T-helper 1 cell treated with Interleukin-12 subunit alpha and Interleukin-12 subunit beta and Interleukin-4 antibody, amounts not matched to agents 30 μg/mL and 1 μg/mL, for 36 hours (primary cell): Measurements from ENCODE around the gene KCNC4.

Experiments used
- H3K27ac Mint-ChIP-seq: one replicate; pipeline ENCODE4 v1.8.0; 2021; ENCODE audit warnings: mild to moderate bottlenecking, mixed read lengths
- H3K27me3 Mint-ChIP-seq: one replicate; pipeline ENCODE4 v1.8.0; 2021; ENCODE audit warnings: low read depth, mixed read lengths
- H3K36me3 Mint-ChIP-seq: one replicate; pipeline ENCODE4 v1.8.0; 2021; ENCODE audit warnings: low read depth, mixed read lengths
- H3K4me1 Mint-ChIP-seq: one replicate; pipeline ENCODE4 v1.8.0; 2021; ENCODE audit warnings: low read depth, mixed read lengths
- H3K4me3 Mint-ChIP-seq: one replicate; pipeline ENCODE4 v1.8.0; 2021; ENCODE audit warnings: mild to moderate bottlenecking, moderate library complexity, mixed read lengths
- H3K9me3 Mint-ChIP-seq: one replicate; pipeline ENCODE4 v1.8.0; 2021; ENCODE audit warnings: mixed read lengths

The KCNC4 gene

GRCh38 chr1:110213143-110213540 lies 3.0 kb downstream of the KCNC4 start:
- H3K27ac Mint-ChIP-seq, result no peak overlapping the region
- peaks cover 21% of the 10 kb centered on the region for H3K4me1 Mint-ChIP-seq

GRCh38 chr1:110214454-110215404 lies 4.6 kb downstream of the KCNC4 start:
- no peak overlapping the region for H3K4me3 Mint-ChIP-seq
- peaks cover 10% of the 10 kb centered on the region for H3K4me1 Mint-ChIP-seq
- H3K27ac Mint-ChIP-seq, result no peak overlapping the region
- peaks cover 15% of the 10 kb centered on the region for H3K27me3 Mint-ChIP-seq
- H3K36me3 Mint-ChIP-seq, result no peaks in the 10 kb centered on the region
- no peaks in the 10 kb centered on the region for H3K9me3 Mint-ChIP-seq

More at GRCh38 chr1:110213143-110213540, 3.0 kb downstream of the KCNC4 start:
- Mint-ChIP-seq H3K27me3 (peaks cover 15% of the 10 kb centered on the region), H3K4me3 (no peak overlapping the region), H3K36me3 (no peaks in the 10 kb centered on the region), H3K9me3 (no peaks in the 10 kb centered on the region)

GRCh38 chr1:110215621-110216515 lies 5.8 kb downstream of the KCNC4 start:
- Mint-ChIP-seq H3K9me3 (no peaks in the 10 kb centered on the region), H3K4me3 (no peak overlapping the region)

GRCh38 chr1:110216844-110217444 lies 6.8 kb downstream of the KCNC4 start:
- Mint-ChIP-seq H3K9me3 (no peaks in the 10 kb centered on the region), H3K36me3 (no peaks in the 10 kb centered on the region), H3K27ac (no peak overlapping the region), H3K4me1 (peaks cover 7% of the 10 kb centered on the region), H3K4me3 (no peak overlapping the region), H3K27me3 (peaks cover 9% of the 10 kb centered on the region)

More at GRCh38 chr1:110215621-110216515, 5.8 kb downstream of the KCNC4 start:
- H3K27ac Mint-ChIP-seq, result no peak overlapping the region
- peaks cover 15% of the 10 kb centered on the region for H3K27me3 Mint-ChIP-seq
- H3K36me3 Mint-ChIP-seq, result no peaks in the 10 kb centered on the region
- peaks cover 9% of the 10 kb centered on the region for H3K4me1 Mint-ChIP-seq

GRCh38 chr1:110218137-110218536 lies 8.0 kb downstream of the KCNC4 start:
- Mint-ChIP-seq H3K4me3 (no peak overlapping the region), H3K36me3 (no peaks in the 10 kb centered on the region), H3K27ac (no peak overlapping the region), H3K4me1 (peaks cover 2% of the 10 kb centered on the region), H3K27me3 (peaks cover 2% of the 10 kb centered on the region), H3K9me3 (no peaks in the 10 kb centered on the region)

- Mint-ChIP-seq H3K4me1 (no peaks in the 10 kb centered on the region), H3K27ac (no peak overlapping the region), H3K4me3 (no peak overlapping the region), H3K9me3 (no peaks in the 10 kb centered on the region), H3K36me3 (no peaks in the 10 kb centered on the region), H3K27me3 (no peaks in the 10 kb centered on the region)
Observed at GRCh38 chr1:110218739-110219138, 8.6 kb downstream of the KCNC4 start.

GRCh38 chr1:110220324-110220723 lies 10.2 kb downstream of the KCNC4 start:
- Mint-ChIP-seq H3K27me3 (no peaks in the 10 kb centered on the region), H3K36me3 (no peaks in the 10 kb centered on the region), H3K4me3 (no peak overlapping the region), H3K9me3 (no peaks in the 10 kb centered on the region), H3K4me1 (no peaks in the 10 kb centered on the region), H3K27ac (no peak overlapping the region)

- H3K9me3 Mint-ChIP-seq, result no peaks in the 10 kb centered on the region
- H3K4me3 Mint-ChIP-seq, result no peak overlapping the region
- H3K4me1 Mint-ChIP-seq, result no peaks in the 10 kb centered on the region
- no peaks in the 10 kb centered on the region for H3K27me3 Mint-ChIP-seq
- H3K27ac Mint-ChIP-seq, result no peak overlapping the region
- H3K36me3 Mint-ChIP-seq, result no peaks in the 10 kb centered on the region
Observed at GRCh38 chr1:110221119-110221518, 11.0 kb downstream of the KCNC4 start.

GRCh38 chr1:110223127-110223526 lies 13.0 kb downstream of the KCNC4 start:
- Mint-ChIP-seq H3K27ac (no peak overlapping the region), H3K4me3 (no peak overlapping the region), H3K9me3 (no peaks in the 10 kb centered on the region), H3K27me3 (no peaks in the 10 kb centered on the region), H3K36me3 (no peaks in the 10 kb centered on the region), H3K4me1 (no peaks in the 10 kb centered on the region)

GRCh38 chr1:110223581-110223980 lies 13.5 kb downstream of the KCNC4 start:
- no peaks in the 10 kb centered on the region for H3K27me3 Mint-ChIP-seq
- H3K4me1 Mint-ChIP-seq, result no peaks in the 10 kb centered on the region
- no peak overlapping the region for H3K27ac Mint-ChIP-seq
- no peak overlapping the region for H3K4me3 Mint-ChIP-seq
- no peaks in the 10 kb centered on the region for H3K36me3 Mint-ChIP-seq
- H3K9me3 Mint-ChIP-seq, result no peaks in the 10 kb centered on the region

- Mint-ChIP-seq H3K4me1 (no peaks in the 10 kb centered on the region), H3K36me3 (no peaks in the 10 kb centered on the region), H3K4me3 (no peak overlapping the region), H3K9me3 (no peaks in the 10 kb centered on the region), H3K27ac (no peak overlapping the region), H3K27me3 (no peaks in the 10 kb centered on the region)
Observed at GRCh38 chr1:110224240-110224995, 14.3 kb downstream of the KCNC4 start.

- H3K27me3 Mint-ChIP-seq, result no peaks in the 10 kb centered on the region
- no peaks in the 10 kb centered on the region for H3K36me3 Mint-ChIP-seq
- no peak overlapping the region for H3K27ac Mint-ChIP-seq
- no peaks in the 10 kb centered on the region for H3K9me3 Mint-ChIP-seq
- no peak overlapping the region for H3K4me3 Mint-ChIP-seq
- no peaks in the 10 kb centered on the region for H3K4me1 Mint-ChIP-seq
Observed at GRCh38 chr1:110225212-110225611, 15.1 kb downstream of the KCNC4 start.

- H3K36me3 Mint-ChIP-seq, result no peaks in the 10 kb centered on the region
- no peaks in the 10 kb centered on the region for H3K27me3 Mint-ChIP-seq
- H3K4me1 Mint-ChIP-seq, result no peaks in the 10 kb centered on the region
- no peak overlapping the region for H3K27ac Mint-ChIP-seq
- no peak overlapping the region for H3K4me3 Mint-ChIP-seq
- H3K9me3 Mint-ChIP-seq, result no peaks in the 10 kb centered on the region
Observed at GRCh38 chr1:110225756-110226404, 15.8 kb downstream of the KCNC4 start.
